Right ventricle myocardium superior (tissue), 1 donor: Measurements from ENCODE around the gene KAT5. TPM values are rescaled to one million over a fixed set of nuclear protein-coding genes. Genes with fewer than 3 reads are reported as not detected.
"Not testable (repeated sequence)": the region's sequence is repeated elsewhere in the genome, so short reads cannot be mapped to it uniquely, and the experiment has no call there.

Experiments
- ATAC-seq: fragments of 200-7000 bp; cut with Tn5 transposase; one replicate; pipeline ENCODE4 v1.9.1; 2020; ENCODE audit warnings: mild to moderate bottlenecking; ENCODE audit not compliant: poor library complexity
- DNase-seq: peaks from one replicate; pipeline ENCODE4 v3.0.0-alpha.2; 2020
- intact Hi-C: fragments of 100-400 bp; cut with DNase I; formaldehyde crosslinking; loops from one replicate; pipeline ENCODE4 v1.11.2; 2022
- total RNA-seq: library from RNA; stranded (reverse); fragmentation: NEBNext Ultra II Directional; extraction: Animal tissue kit (Norgen Biotek cat#: 25700); gene quantifications from one replicate; pipeline ENCODE4 v1.2.1, GENCODE V29; 2021
- donor health status: DM: no; HTN: yes; CAD: no; lungs with severe emphysema.

KAT5 gene
- total RNA-seq, 1 donor from 2014 or later: 40.8 TPM

DNA sequence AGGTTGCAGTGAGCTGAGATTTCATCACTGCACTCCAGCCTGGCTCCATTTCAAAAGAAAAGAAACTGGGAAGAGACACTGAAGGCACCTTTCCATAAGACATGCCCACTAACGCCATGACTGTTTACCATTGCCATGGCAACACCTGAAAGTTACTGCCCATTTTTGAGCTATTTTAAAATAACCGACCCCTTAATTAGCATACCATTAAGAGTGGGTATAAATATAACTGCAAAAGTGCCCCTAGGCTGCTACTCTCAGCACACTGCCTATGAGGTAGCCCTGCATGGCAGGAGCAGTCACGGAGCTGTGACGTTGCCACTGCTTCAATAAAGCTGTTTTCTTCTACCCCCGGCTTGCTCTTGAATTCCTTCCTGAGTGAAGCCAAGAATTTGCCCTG lies 18.4 kb downstream of the KAT5 start:
- intact Hi-C loops: no loop called here

DNA sequence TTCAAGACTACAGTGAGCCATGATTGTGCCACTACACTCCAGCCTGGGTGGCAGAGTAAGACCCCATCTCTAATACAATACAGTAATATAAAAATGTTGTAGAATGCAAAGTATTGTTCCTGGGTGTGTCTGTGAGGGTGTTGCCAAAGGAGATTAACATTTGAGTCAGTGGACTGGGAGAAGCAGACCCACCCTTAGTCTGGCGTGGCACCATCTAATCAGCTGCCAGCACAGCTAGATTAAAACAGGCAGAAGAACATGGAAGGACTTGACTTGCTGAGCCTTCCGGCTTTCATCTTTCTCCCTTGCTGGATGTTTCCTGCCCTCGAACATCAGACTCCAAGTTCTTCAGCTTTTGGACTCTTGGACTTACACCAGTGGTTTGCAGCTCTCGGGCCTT lies 23.1 kb downstream of the KAT5 start:
- ATAC-seq, intact Hi-C loops, DNase-seq: not testable (repeated sequence)

More for the DNA sequence above, 18.4 kb downstream of the KAT5 start:
- no peak for DNase-seq
- ATAC-seq: no peak

DNA sequence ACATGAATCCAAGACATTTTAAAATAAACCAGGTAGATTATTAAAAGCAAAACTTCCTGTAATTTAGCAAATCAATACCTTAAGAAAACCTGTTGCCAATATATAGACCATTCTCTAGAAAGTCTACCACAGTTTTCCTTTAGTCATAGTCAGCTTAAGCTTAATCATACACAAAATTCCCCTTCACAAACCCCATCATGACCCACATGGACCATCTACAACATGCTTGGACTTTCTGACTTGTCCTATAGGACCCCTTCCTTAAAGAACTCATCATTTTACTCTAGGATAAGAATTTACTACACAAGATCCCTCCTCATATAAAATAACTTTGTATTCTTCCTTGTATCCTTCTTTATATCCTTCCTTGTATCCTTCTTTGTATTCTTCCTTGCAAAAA lies 24.8 kb downstream of the KAT5 start:
- DNase-seq (no peak), ATAC-seq (no peak)
- intact Hi-C loops: no loop called here

DNA sequence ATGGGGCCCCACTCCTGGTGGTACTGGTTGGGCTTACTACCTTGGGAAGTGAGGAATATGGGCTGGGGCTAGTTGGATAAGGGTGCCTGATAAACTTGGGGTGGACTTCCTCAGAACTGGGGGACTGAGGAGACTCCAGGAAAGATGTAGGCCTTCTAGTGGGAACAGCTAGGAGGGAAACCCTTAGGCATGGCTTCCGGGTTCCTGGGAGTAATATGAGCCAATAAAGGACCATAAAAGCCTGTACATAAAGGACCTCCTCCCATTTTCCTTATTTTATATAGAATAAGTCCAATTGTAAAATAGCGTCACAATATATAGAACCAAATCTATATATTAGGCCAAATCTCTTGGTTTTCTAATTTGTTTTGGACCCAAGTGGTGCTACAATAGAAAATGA lies 27.0 kb downstream of the KAT5 start:
- ATAC-seq (no peak), DNase-seq (no peak)
- intact Hi-C loops: no loop called here

DNA sequence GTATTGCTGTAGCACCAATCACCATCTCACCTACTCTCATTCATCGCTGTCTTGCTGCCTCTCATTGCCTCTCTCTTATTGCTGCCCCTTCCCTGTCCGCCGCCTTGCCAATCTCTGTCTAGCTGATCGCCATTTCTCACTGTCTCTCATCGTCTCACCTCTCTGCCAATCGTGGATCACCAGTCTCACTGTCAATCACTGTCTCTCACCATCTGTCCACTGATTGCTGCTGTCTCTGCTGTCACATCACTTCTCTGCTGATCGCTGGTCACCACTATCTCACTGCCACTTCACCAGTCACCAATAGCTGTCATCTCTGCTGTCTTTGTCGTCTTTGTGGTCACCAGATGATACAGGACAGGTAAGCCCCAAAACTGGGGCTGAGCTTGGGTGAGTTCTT lies 29.1 kb downstream of the KAT5 start:
- DNase-seq (no peak), ATAC-seq (no peak)
- intact Hi-C loops: no loop called here

DNA sequence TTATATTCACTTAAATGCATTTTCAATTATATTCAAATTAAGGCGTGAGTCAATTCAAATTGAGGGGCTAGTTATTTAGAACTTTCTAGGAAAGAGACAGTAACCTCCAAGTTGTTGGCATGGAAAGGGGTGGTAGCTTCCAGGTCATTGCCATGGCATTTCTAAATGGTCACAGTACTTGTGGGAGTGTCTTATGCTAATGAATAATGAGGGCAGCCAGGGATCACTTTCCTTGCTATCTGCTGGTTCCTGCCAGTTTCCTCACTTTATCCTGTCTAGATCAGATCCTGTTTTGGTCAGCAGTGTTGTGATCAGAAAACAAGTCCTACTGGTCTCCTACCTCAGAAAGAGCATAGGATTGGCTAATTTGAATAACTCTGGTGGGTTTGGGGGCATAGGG lies 30.3 kb downstream of the KAT5 start:
- DNase-seq (no peak), ATAC-seq (no peak)
- intact Hi-C loops: no loop called here

DNA sequence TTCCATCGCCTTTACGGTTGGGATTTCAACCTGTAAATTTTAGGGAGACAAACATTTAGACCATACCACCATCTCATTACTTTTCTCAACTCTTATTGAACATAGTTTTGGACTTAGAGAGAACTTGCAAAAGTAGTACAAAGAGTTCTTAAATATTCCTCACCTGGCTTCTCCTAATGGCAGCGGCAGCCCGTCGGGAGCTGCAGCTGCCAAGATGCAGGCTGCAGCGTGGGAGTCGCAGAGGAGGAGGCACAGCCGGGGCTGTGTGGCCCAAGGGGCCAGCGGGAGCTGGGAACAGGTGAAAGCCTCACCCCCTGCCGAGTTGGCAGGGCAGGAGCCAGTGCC lies 31.6 kb downstream of the KAT5 start:
- intact Hi-C loops: no loop called here
- no peak for DNase-seq
- no peak for ATAC-seq

DNA sequence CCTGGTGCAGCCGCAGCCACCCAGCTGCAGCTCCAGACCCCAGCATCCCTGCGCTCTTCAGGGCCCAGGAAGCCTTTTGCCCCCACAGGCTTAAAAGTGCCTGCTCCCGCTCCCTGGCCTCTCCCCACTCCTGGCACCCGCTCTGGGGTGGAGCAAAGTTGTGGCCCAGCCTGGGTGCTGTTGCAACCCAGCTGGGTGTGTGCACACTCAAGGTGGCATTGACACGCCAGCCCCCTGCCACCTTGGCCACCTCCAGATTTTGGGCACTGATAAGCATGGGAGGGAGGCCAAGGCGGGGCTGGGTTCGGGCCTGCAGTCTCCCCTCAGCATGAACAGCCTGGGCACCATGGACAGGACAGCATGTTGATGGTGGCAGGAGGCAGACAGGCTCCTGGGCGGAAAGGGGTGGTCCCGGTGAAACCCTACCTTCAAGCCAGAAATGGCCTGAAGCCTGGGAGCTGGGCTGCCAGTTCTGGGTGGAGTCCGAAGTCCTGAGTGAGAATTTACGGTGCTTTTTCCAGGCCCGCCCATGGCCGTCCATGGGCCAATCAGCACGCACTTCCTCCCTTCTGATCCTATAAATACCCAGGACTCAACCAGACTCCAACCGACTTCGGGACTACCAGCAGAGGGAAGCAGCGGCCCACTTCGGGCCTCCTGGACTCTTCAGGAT lies 32.1 kb downstream of the KAT5 start:
- intact Hi-C loops: no loop called here
- DNase-seq (peak; percentile 45), ATAC-seq (peak; percentile 56)

DNA sequence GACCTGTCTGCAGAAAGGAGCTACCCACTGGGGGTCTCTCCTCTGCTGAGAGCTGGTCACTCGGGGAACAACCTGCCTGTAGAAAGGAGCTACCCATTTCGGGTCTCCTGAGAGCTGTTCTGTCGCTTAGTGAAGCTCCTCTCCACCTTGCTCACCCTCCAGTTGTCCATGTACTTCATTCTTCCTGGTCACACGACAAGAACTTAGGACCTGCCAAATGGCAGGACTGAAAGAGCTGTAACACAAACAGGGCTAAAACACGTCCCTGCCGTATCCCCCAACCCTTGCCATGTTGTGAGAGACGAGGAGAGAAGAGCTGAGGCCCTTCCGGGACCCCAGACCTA lies 32.6 kb downstream of the KAT5 start:
- ATAC-seq (no peak), DNase-seq (no peak)
- intact Hi-C loops: no loop called here

DNA sequence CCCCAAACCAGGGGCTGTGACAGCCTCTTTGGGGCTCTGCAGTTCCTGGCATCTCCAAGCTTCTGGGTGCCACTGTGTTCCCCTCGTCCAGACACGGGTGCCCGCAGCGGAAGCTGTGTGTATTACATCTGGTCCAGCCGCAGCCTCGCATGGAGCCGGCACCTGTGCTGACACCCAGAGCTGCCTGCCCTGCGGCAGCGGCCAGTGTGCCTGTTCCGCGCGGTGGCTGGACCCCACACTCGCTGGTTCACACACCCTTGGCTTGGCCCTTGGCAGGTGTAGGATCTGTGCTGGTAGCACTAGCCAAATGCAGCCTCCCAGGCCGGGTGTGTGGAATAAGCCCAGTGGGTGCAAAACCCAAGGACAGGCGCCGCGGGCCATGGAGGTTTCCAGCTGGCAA lies 33.0 kb downstream of the KAT5 start:
- DNase-seq (no peak), ATAC-seq (no peak)
- intact Hi-C loops: no loop called here

DNA sequence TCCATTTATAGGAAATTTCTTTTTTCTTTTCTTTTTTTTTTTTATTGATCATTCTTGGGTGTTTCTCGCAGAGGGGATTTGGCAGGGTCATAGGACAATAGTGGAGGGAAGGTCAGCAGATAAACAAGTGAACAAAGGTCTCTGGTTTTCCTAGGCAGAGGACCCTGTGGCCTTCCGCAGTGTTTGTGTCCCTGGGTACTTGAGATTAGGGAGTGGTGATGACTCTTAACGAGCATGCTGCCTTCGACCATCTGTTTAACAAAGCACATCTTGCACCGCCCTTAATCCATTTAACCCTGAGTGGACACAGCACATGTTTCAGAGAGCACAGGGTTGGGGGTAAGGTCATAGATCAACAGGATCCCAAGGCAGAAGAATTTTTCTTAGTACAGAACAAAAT lies 50.1 kb downstream of the KAT5 start:
- intact Hi-C loops: not testable (repeated sequence)

DNA sequence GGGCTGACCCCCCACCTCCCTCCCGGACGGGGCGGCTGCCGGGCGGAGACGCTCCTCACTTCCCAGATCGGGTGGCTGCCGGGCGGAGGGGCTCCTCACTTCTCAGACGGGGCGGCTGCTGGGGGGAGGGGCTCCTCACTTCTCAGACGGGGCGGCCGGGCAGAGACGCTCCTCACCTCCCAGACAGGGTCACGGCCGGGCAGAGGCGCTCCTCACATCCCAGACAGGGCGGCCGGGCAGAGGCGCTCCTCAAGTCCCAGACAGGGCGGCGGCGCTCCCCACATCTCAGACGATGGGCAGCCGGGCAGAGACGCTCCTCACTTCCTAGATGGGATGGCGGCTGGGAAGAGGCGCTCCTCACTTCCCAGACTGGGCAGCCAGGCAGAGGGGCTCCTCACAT lies 50.8 kb downstream of the KAT5 start:
- intact Hi-C loops: not testable (repeated sequence)

More for the DNA sequence above, 50.1 kb downstream of the KAT5 start:
- not testable (repeated sequence) for DNase-seq, ATAC-seq

DNA sequence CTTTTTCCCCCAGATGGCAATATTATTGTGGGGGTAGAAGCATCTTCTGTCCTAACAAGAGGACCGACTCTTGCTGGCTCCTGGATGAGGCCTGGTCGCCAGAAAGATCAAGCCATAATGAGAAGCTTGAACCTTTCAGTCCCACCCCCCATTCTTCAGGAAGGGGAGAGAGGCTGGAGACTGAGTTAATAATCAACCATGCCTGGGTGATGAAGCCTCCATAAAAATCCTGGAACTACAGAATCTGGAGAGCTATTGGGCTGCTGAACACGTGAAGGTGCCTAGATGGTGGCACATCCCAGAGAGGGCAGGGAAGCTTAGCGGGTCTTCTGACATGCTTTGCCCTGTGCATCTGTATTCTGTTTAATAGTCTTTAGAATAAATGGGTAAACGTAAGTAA lies 52.4 kb downstream of the KAT5 start:
- intact Hi-C loops: no loop called here
- DNase-seq: no peak
- no peak for ATAC-seq

More for the DNA sequence above, 50.8 kb downstream of the KAT5 start:
- not testable (repeated sequence) for ATAC-seq, DNase-seq

DNA sequence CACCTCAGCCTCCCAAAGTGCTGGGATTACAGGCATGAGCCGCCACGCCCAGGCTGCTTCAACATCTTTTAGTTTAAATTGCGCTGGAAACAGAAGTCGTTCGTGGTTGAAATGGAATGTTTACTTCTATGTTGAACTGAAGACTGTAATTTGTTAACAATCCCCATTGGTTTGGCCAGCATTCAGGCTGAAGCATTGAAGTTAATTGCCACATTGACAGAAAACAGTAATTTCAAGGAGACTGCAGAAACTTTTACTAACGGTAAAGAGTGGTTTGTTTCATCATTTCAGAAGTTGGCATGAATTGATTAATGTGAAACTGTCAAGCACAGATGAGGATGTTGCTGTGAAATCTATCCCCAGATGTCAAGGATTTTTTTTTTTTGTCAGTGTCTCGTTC lies 54.5 kb downstream of the KAT5 start:
- intact Hi-C loops: no loop called here
- ATAC-seq (no peak), DNase-seq (no peak)

DNA sequence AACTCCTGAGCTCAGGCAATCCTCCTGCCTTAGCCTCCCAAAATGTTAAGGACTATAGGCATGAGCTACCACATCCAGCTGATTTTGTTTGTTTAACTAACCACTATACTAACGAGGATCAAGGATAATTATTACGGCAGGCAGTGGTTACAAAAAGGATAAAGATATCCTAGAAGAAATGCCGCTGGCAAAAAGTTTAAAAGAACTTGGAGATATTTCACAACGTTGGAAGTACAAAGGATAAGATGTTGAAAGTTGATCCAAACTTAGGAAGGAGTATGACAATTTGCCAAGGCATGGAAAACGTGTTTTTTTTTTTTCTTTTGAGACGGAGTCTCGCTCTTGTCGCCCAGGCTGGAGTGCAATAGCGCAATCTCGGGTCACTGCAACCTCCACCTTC lies 55.4 kb downstream of the KAT5 start:
- DNase-seq: no peak
- no peak for ATAC-seq
- intact Hi-C loops: no loop called here

DNA sequence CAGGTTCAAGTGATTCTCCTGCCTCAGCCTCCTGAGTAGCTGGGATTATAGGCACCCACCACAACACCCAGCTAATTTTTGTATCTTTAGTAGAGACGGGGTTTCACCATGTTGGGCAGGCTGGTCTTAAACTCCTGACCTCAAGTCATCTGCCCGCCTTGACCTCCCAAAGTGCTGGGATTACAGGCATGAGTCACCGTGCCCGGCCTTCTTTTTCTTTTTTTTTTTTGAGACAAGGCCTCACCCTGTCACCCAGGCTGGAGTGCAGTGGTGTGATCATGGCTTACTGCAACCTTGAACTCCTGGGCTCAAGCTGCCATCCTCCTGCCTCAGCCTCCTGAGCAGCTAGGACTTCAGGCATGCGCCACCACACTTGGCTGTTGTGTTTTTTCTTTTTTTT lies 55.8 kb downstream of the KAT5 start:
- ATAC-seq, intact Hi-C loops, DNase-seq: not testable (repeated sequence)

Other genes with a start within 250 kb of the KAT5 start
- gene MALAT1, start 213.2 kb upstream of the KAT5 start, total RNA-seq: 5,573 TPM
- gene SCYL1, start 187.2 kb upstream of the KAT5 start, total RNA-seq: 60.5 TPM
- gene LTBP3, start 153.9 kb upstream of the KAT5 start, total RNA-seq: 73.4 TPM
- 23.2 TPM for gene ZNRD2, start 141.8 kb upstream of the KAT5 start, total RNA-seq
- gene FAM89B, start 139.7 kb upstream of the KAT5 start, total RNA-seq: 36.1 TPM
- gene EHBP1L1, start 136.2 kb upstream of the KAT5 start, total RNA-seq: 44.9 TPM
- gene KCNK7, start 116.5 kb upstream of the KAT5 start, total RNA-seq: 0.81 TPM
- gene MAP3K11, start 98.0 kb upstream of the KAT5 start, total RNA-seq: 38.5 TPM
- gene PCNX3, start 96.5 kb upstream of the KAT5 start, total RNA-seq: 9.3 TPM
- 22.5 TPM for gene SIPA1, start 74.2 kb upstream of the KAT5 start, total RNA-seq
- 31.0 TPM for gene RELA, start 49.3 kb upstream of the KAT5 start, total RNA-seq
- 49.5 TPM for gene RNASEH2C, start 8.5 kb downstream of the KAT5 start, total RNA-seq
- gene AP5B1, start 68.7 kb downstream of the KAT5 start, total RNA-seq: 6.5 TPM
- not detected for gene OVOL1, start 74.8 kb downstream of the KAT5 start, total RNA-seq
- not detected for gene SNX32, start 121.7 kb downstream of the KAT5 start, total RNA-seq
- 288 TPM for gene CFL1, start 145.9 kb downstream of the KAT5 start, total RNA-seq
- 30.7 TPM for gene MUS81, start 148.2 kb downstream of the KAT5 start, total RNA-seq
- 80.0 TPM for gene EFEMP2, start 160.5 kb downstream of the KAT5 start, total RNA-seq
- 0.73 TPM for gene CTSW, start 167.6 kb downstream of the KAT5 start, total RNA-seq
- 37.7 TPM for gene FIBP, start 176.2 kb downstream of the KAT5 start, total RNA-seq
- gene CCDC85B, start 178.4 kb downstream of the KAT5 start, total RNA-seq: 27.9 TPM
- gene FOSL1, start 188.1 kb downstream of the KAT5 start, total RNA-seq: 0.70 TPM
- 36.1 TPM for gene C11orf68, start 206.8 kb downstream of the KAT5 start, total RNA-seq
- gene DRAP1, start 207.2 kb downstream of the KAT5 start, total RNA-seq: 81.9 TPM
- not detected for gene TSGA10IP, start 233.2 kb downstream of the KAT5 start, total RNA-seq
- gene SART1, start 249.5 kb downstream of the KAT5 start, total RNA-seq: 24.5 TPM